Neuron (in vitro differentiated cells): ENCODE results near the gene PLEKHG4B.

Experiments
- H2AFZ ChIP-seq: one replicate; pipeline ENCODE4 v1.6.1; 2013; ENCODE audit warnings: low read depth, mild to moderate bottlenecking, inconsistent platforms, low read length, moderate library complexity
- H3K27me3 ChIP-seq: one replicate; pipeline ENCODE4 v1.6.1; 2013; ENCODE audit warnings: low read length; ENCODE audit not compliant: insufficient read depth
- H3K36me3 ChIP-seq: one replicate; pipeline ENCODE4 v1.6.1; 2013; ENCODE audit warnings: low read length; ENCODE audit not compliant: insufficient read depth
- H3K4me1 ChIP-seq: one replicate; pipeline ENCODE4 v1.6.1; 2013; ENCODE audit warnings: low read length; ENCODE audit not compliant: insufficient read depth
- H3K4me3 ChIP-seq: 2 replicates; pipeline ENCODE4 v1.5.1; 2013; ENCODE audit warnings: mild to moderate bottlenecking, low read length, moderate library complexity
- H3K9me3 ChIP-seq: one replicate; pipeline ENCODE4 v1.6.1; 2013; ENCODE audit warnings: low read length

Gene PLEKHG4B

GRCh38 chr5:107526-107925 is 15.6 kb downstream of the PLEKHG4B start:
- Histone ChIP-seq H3K36me3 (peaks cover 10% of the 10 kb centered on the region), H3K4me1 (peaks cover 27% of the 10 kb centered on the region), H2AFZ (no peak overlapping the region), H3K4me3 (no peak overlapping the region), H3K27me3 (no peaks in the 10 kb centered on the region), H3K9me3 (no peaks in the 10 kb centered on the region)

- Histone ChIP-seq H3K27me3 (no peaks in the 10 kb centered on the region), H3K4me1 (peaks cover 20% of the 10 kb centered on the region), H3K9me3 (peaks cover 5% of the 10 kb centered on the region), H3K4me3 (no peak overlapping the region), H3K36me3 (peaks cover 31% of the 10 kb centered on the region), H2AFZ (no peak overlapping the region)
Measured at GRCh38 chr5:109826-110225, 17.9 kb downstream of the PLEKHG4B start.

- Histone ChIP-seq H3K4me1 (peaks cover 15% of the 10 kb centered on the region), H2AFZ (no peak overlapping the region), H3K36me3 (peaks cover 35% of the 10 kb centered on the region), H3K9me3 (peaks cover 7% of the 10 kb centered on the region), H3K4me3 (no peak overlapping the region), H3K27me3 (no peaks in the 10 kb centered on the region)
Measured at GRCh38 chr5:110270-110888, 18.4 kb downstream of the PLEKHG4B start.

GRCh38 chr5:111171-111570 is 19.2 kb downstream of the PLEKHG4B start:
- Histone ChIP-seq H3K9me3 (peaks cover 8% of the 10 kb centered on the region), H2AFZ (no peak overlapping the region), H3K27me3 (no peaks in the 10 kb centered on the region), H3K4me1 (peaks cover 7% of the 10 kb centered on the region), H3K36me3 (peaks cover 43% of the 10 kb centered on the region), H3K4me3 (no peak overlapping the region)

- Histone ChIP-seq H2AFZ (no peak overlapping the region), H3K4me1 (no peaks in the 10 kb centered on the region), H3K9me3 (peaks cover 25% of the 10 kb centered on the region), H3K4me3 (no peak overlapping the region), H3K36me3 (peaks cover 62% of the 10 kb centered on the region), H3K27me3 (no peaks in the 10 kb centered on the region)
Measured at GRCh38 chr5:119486-120097, 27.6 kb downstream of the PLEKHG4B start.

- Histone ChIP-seq H3K27me3 (no peaks in the 10 kb centered on the region), H3K4me1 (no peaks in the 10 kb centered on the region), H3K36me3 (peaks cover 44% of the 10 kb centered on the region), H3K4me3 (no peak overlapping the region), H2AFZ (no peak overlapping the region), H3K9me3 (peaks cover 20% of the 10 kb centered on the region)
Measured at GRCh38 chr5:121432-121831, 29.5 kb downstream of the PLEKHG4B start.

- Histone ChIP-seq H3K36me3 (peaks cover 30% of the 10 kb centered on the region), H3K9me3 (peaks cover 19% of the 10 kb centered on the region), H3K27me3 (no peaks in the 10 kb centered on the region), H3K4me1 (peaks cover 17% of the 10 kb centered on the region), H3K4me3 (no peak overlapping the region), H2AFZ (no peak overlapping the region)
Measured at GRCh38 chr5:125815-126214, 33.8 kb downstream of the PLEKHG4B start.

- peaks cover 18% of the 10 kb centered on the region for H3K4me1 ChIP-seq
- H3K27me3 ChIP-seq, result no peaks in the 10 kb centered on the region
- peaks cover 13% of the 10 kb centered on the region for H3K9me3 ChIP-seq
- no peak overlapping the region for H3K4me3 ChIP-seq
- no peak overlapping the region for H2AFZ ChIP-seq
- peaks cover 29% of the 10 kb centered on the region for H3K36me3 ChIP-seq
Measured at GRCh38 chr5:126806-127205, 34.8 kb downstream of the PLEKHG4B start.

GRCh38 chr5:127886-128285 is 35.9 kb downstream of the PLEKHG4B start:
- no peak overlapping the region for H3K4me3 ChIP-seq
- H3K9me3 ChIP-seq, result peaks cover 10% of the 10 kb centered on the region
- no peaks in the 10 kb centered on the region for H3K27me3 ChIP-seq
- H3K36me3 ChIP-seq, result peaks cover 24% of the 10 kb centered on the region
- H3K4me1 ChIP-seq, result peaks cover 18% of the 10 kb centered on the region
- H2AFZ ChIP-seq, result no peak overlapping the region

GRCh38 chr5:128446-128845 is 36.5 kb downstream of the PLEKHG4B start:
- Histone ChIP-seq H3K4me1 (peaks cover 18% of the 10 kb centered on the region), H3K4me3 (no peak overlapping the region), H3K27me3 (no peaks in the 10 kb centered on the region), H3K9me3 (peaks cover 10% of the 10 kb centered on the region), H3K36me3 (peaks cover 25% of the 10 kb centered on the region), H2AFZ (no peak overlapping the region)

GRCh38 chr5:129148-129547 is 37.2 kb downstream of the PLEKHG4B start:
- Histone ChIP-seq H3K36me3 (peaks cover 24% of the 10 kb centered on the region), H3K9me3 (peaks cover 10% of the 10 kb centered on the region), H2AFZ (no peak overlapping the region), H3K4me1 (peaks cover 18% of the 10 kb centered on the region), H3K27me3 (no peaks in the 10 kb centered on the region), H3K4me3 (no peak overlapping the region)

- Histone ChIP-seq H3K4me1 (peaks cover 18% of the 10 kb centered on the region), H3K27me3 (no peaks in the 10 kb centered on the region), H3K9me3 (peaks cover 10% of the 10 kb centered on the region), H3K36me3 (peaks cover 20% of the 10 kb centered on the region), H3K4me3 (no peak overlapping the region), H2AFZ (no peak overlapping the region)
Measured at GRCh38 chr5:129820-130219, 37.9 kb downstream of the PLEKHG4B start.

- Histone ChIP-seq H3K4me3 (no peak overlapping the region), H3K4me1 (peaks cover 18% of the 10 kb centered on the region), H3K27me3 (no peaks in the 10 kb centered on the region), H3K36me3 (peaks cover 20% of the 10 kb centered on the region), H2AFZ (no peak overlapping the region), H3K9me3 (peaks cover 10% of the 10 kb centered on the region)
Measured at GRCh38 chr5:130601-131131, 38.7 kb downstream of the PLEKHG4B start.
